HepG2 (cell line): ENCODE data around the gene DNMT3A. TPM values are rescaled to one million over a fixed set of nuclear protein-coding genes. Genes with fewer than 3 reads are reported as not detected.

Experiments used
- FOXO1 ChIP-seq: sonication (generic); formaldehyde crosslinking; IDR thresholded peaks from 2 replicates; pipeline ENCODE4 v1.4.0; 2020; ENCODE audit warnings: missing genetic modification reagents
- GMEB2 ChIP-seq: IDR thresholded peaks from 2 replicates; pipeline ENCODE4 v1.6.1; 2016; ENCODE audit warnings: missing biosample characterization, missing genetic modification reagents, low read depth
- MED1 ChIP-seq: sonication (generic); formaldehyde crosslinking; IDR thresholded peaks from 2 replicates; pipeline ENCODE4 v1.4.0; 2020; ENCODE audit warnings: missing genetic modification reagents
- MEIS2 ChIP-seq: sonication (generic); formaldehyde crosslinking; IDR thresholded peaks from 2 replicates; pipeline ENCODE4 v1.9.0; 2021; ENCODE audit warnings: mild to moderate bottlenecking, missing genetic modification reagents
- MIER2 ChIP-seq: IDR thresholded peaks from 2 replicates; pipeline ENCODE4 v1.6.1; 2016; ENCODE audit warnings: missing biosample characterization, missing genetic modification reagents
- MYC ChIP-seq: sonication (generic); formaldehyde crosslinking; IDR thresholded peaks from 2 replicates; pipeline ENCODE4 v1.9.0; 2021; ENCODE audit warnings: missing genetic modification reagents, borderline replicate concordance
- PHF21A ChIP-seq: sonication (generic); formaldehyde crosslinking; IDR thresholded peaks from 2 replicates; pipeline ENCODE4 v1.5.0; 2020; ENCODE audit warnings: mild to moderate bottlenecking, missing genetic modification reagents
- SP5 ChIP-seq: IDR thresholded peaks from 2 replicates; pipeline ENCODE4 v1.6.1; 2016; ENCODE audit warnings: low read depth, borderline replicate concordance
- TRIM24 ChIP-seq: sonication (generic); formaldehyde crosslinking; IDR thresholded peaks from 2 replicates; pipeline ENCODE4 v1.8.0; 2022; ENCODE audit warnings: mild to moderate bottlenecking, missing genetic modification reagents
- ZBTB10 ChIP-seq: sonication (generic); formaldehyde crosslinking; IDR thresholded peaks from 2 replicates; pipeline ENCODE4 v1.4.0; 2020; ENCODE audit warnings: missing genetic modification reagents, borderline replicate concordance
- ZBTB38 ChIP-seq: sonication (generic); formaldehyde crosslinking; IDR thresholded peaks from 2 replicates; pipeline ENCODE4 v1.5.1; 2020; ENCODE audit warnings: mild to moderate bottlenecking, missing genetic modification reagents
- ZNF124 ChIP-seq: sonication (generic); formaldehyde crosslinking; IDR thresholded peaks from 2 replicates; pipeline ENCODE4 v1.4.0; 2020; ENCODE audit warnings: missing genetic modification reagents
- ZNF136 ChIP-seq: sonication (generic); formaldehyde crosslinking; IDR thresholded peaks from 2 replicates; pipeline ENCODE4 v1.8.1; 2022; ENCODE audit warnings: low read depth, mild to moderate bottlenecking, moderate library complexity, missing genetic modification reagents
- ZNF83 ChIP-seq: sonication (generic); formaldehyde crosslinking; IDR thresholded peaks from 2 replicates; pipeline ENCODE4 v1.4.0; 2020; ENCODE audit warnings: missing genetic modification reagents, mild to moderate bottlenecking, borderline replicate concordance
- polyA plus RNA-seq, 8 experiments: library from polyadenylated mRNA; depleted of rRNA in 3 of 8; stranded (reverse) in 7 of 8; unstranded in 1 of 8; fragments of >200 nt; fragmentation: Illumina TruSeq in 4 of 8; extraction: Trizol in 4 of 8; gene quantifications; 2 replicates each; pipeline versions ENCODE4 v1.2.1 to v1.2.3, GENCODE V29; 2011 to 2016; ENCODE audit warnings: low read depth in 4 of 8, missing spikeins in 1 of 8, mixed read lengths in 1 of 8; ENCODE audit not compliant: insufficient read depth in 1 of 8
- total RNA-seq, 5 experiments: library from RNA; depleted of rRNA; stranded (reverse); fragments of >200 nt; fragmentation: Illumina TruSeq; extraction: Trizol; gene quantifications; 2 replicates each; pipeline ENCODE4 v1.2.3, GENCODE V29; 2016; ENCODE audit warnings: low read depth in 1 of 5
- TF ChIP-seq, protein P1 (sequence below): IDR thresholded peaks from 2 replicates; pipeline ENCODE4 v1.6.1; 2016
- TF ChIP-seq, protein P2 (sequence below): sonication (generic); formaldehyde crosslinking; IDR thresholded peaks from 2 replicates; pipeline ENCODE4 v1.5.0; 2020; ENCODE audit warnings: missing genetic modification reagents
- TF ChIP-seq, protein P3 (sequence below): sonication (generic); formaldehyde crosslinking; IDR thresholded peaks from 2 replicates; pipeline ENCODE4 v1.4.0; 2020; ENCODE audit warnings: mild to moderate bottlenecking, missing genetic modification reagents

DNMT3A gene
- total and polyA plus RNA-seq, 2 of the 13 experiments (the other 11 are each of a cell fraction or from before 2014, with no cell fraction given) = 14.7 to 29.1 TPM

DNA sequence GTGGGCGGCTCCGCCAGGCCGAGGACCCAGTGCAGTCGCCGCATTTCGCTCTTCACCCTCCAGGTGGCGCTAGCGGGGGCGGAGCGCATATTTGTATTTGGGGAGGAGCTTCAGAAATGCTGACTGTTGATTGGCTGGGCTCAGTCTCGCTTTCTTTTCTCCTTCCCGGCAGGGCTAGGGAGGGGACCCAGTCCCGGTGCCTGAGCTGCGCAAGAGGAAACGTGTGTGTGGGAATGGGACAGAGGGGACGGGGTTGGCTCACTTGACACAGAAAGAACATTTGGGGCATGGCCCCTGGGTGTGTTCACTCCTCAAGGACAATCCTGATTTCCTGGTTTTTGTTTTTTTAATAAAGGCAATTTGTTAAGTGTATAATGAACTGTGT, 20.3 kb upstream of the DNMT3A start (continued):
- no peak for TF ChIP-seq ZNF136 (CRISPR knock-in tag)
- no peak for TF ChIP-seq TRIM24 (CRISPR knock-in tag)
- peak; percentile 48 for TF ChIP-seq MED1 (CRISPR knock-in tag)
- no peak for TF ChIP-seq FOXO1 (CRISPR knock-in tag)
- 0 out of 2 replicates have a peak, but pooled peaks have one; percentile 32 for TF ChIP-seq ZBTB38 (CRISPR knock-in tag)
- TF ChIP-seq SP5 = peak; percentile 76; the same call in 1 of the 2 replicates
- peak; percentile 36; the same call in 1 of the 2 replicates for TF ChIP-seq GMEB2 (CRISPR knock-in tag)
- TF ChIP-seq MYC = peak; percentile 59; the same call in 1 of the 2 replicates
- TF ChIP-seq MIER2 (CRISPR knock-in tag) = peak; percentile 60; the same call in 1 of the 2 replicates
- TF ChIP-seq MEIS2 (CRISPR knock-in tag) = 0 out of 2 replicates have a peak, but pooled peaks have one; percentile 39
- TF ChIP-seq, protein P1, sequence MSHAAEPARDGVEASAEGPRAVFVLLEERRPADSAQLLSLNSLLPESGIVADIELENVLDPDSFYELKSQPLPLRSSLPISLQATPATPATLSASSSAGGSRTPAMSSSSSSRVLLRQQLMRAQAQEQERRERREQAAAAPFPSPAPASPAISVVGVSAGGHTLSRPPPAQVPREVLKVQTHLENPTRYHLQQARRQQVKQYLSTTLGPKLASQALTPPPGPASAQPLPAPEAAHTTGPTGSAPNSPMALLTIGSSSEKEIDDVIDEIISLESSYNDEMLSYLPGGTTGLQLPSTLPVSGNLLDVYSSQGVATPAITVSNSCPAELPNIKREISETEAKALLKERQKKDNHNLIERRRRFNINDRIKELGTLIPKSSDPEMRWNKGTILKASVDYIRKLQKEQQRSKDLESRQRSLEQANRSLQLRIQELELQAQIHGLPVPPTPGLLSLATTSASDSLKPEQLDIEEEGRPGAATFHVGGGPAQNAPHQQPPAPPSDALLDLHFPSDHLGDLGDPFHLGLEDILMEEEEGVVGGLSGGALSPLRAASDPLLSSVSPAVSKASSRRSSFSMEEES = peak; percentile 62; the same call in 1 of the 2 replicates
- TF ChIP-seq, protein P2, sequence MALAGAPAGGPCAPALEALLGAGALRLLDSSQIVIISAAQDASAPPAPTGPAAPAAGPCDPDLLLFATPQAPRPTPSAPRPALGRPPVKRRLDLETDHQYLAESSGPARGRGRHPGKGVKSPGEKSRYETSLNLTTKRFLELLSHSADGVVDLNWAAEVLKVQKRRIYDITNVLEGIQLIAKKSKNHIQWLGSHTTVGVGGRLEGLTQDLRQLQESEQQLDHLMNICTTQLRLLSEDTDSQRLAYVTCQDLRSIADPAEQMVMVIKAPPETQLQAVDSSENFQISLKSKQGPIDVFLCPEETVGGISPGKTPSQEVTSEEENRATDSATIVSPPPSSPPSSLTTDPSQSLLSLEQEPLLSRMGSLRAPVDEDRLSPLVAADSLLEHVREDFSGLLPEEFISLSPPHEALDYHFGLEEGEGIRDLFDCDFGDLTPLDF = no peak
- TF ChIP-seq ZNF124 (CRISPR knock-in tag) = peak; percentile 76; the same call in 1 of the 2 replicates
- TF ChIP-seq, protein P3, sequence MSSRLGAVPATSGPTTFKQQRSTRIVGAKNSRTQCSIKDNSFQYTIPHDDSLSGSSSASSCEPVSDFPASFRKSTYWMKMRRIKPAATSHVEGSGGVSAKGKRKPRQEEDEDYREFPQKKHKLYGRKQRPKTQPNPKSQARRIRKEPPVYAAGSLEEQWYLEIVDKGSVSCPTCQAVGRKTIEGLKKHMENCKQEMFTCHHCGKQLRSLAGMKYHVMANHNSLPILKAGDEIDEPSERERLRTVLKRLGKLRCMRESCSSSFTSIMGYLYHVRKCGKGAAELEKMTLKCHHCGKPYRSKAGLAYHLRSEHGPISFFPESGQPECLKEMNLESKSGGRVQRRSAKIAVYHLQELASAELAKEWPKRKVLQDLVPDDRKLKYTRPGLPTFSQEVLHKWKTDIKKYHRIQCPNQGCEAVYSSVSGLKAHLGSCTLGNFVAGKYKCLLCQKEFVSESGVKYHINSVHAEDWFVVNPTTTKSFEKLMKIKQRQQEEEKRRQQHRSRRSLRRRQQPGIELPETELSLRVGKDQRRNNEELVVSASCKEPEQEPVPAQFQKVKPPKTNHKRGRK (CRISPR knock-in tag) = no peak
- TF ChIP-seq ZBTB10 (CRISPR knock-in tag) = no peak
- TF ChIP-seq ZNF83 = 0 out of 2 replicates have a peak, but pooled peaks have one; percentile 37
- TF ChIP-seq PHF21A (CRISPR knock-in tag) = peak; percentile 89
